ENCODE measurements around the gene ZC3H12D.

ZC3H12D gene

DNA sequence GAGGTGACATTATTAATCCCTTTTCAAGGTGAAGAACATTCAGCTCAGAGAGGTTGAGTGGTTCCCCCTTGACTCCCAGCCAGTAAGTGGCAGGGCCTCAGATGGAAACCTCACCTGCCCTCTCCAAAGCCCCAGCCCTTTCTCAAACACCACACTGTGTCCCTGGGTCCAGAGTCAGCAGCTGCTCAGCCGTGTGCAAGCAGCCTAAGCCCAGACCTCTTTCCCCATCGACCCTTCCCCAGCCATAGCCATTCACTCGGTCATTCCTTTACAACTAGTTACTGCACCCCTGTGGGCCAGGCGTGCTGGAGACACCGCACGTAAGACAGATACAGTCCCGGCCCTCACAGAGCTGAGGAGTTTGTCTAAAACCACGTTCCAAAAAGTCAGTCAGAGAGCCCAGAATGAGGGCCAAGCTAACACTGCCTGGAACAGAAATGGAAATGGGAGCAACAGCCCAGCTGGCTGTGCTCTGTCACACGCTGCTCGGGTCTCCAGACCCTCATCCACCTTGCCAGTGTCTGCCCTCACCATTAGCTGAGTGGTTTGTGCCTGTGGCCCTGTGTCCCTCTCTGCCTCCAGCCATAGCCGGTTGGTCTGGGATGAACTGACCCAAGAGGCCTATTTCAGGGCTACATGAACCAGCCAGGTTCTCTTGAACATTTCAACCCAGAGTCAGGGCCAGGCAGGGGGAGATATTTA, 29.6 kb downstream of the ZC3H12D start:
- ATAC-seq: peak; percentile 4
- TF ChIP-seq TCF4 (CRISPR knock-in tag; IDR thresholded peaks at IDR 0.05; ENCODE audit: borderline replicate concordance) (no peak), ZNF8 (CRISPR knock-in tag; IDR thresholded peaks at IDR 0.05) (no peak), SNAI2 (CRISPR knock-in tag; IDR thresholded peaks at IDR 0.05) (no peak), BACH2 (CRISPR knock-in tag; IDR thresholded peaks at IDR 0.05; ENCODE audit: borderline replicate concordance) (no peak), PPARA (CRISPR knock-in tag; IDR thresholded peaks at IDR 0.05; ENCODE audit: borderline replicate concordance) (no peak), ZNF565 (CRISPR knock-in tag; conservative IDR thresholded peaks at IDR 0.05; ENCODE audit: low read depth) (no peak), CSRNP3 (CRISPR knock-in tag; IDR thresholded peaks at IDR 0.05) (no peak), ESRRG (CRISPR knock-in tag; IDR thresholded peaks at IDR 0.05) (no peak), TOX (CRISPR knock-in tag; IDR thresholded peaks at IDR 0.05; ENCODE audit: borderline replicate concordance) (no peak), POU6F1 (CRISPR knock-in tag; IDR thresholded peaks at IDR 0.05; ENCODE audit: borderline replicate concordance, low read depth) (no peak)
- TF ChIP-seq, protein P1, sequence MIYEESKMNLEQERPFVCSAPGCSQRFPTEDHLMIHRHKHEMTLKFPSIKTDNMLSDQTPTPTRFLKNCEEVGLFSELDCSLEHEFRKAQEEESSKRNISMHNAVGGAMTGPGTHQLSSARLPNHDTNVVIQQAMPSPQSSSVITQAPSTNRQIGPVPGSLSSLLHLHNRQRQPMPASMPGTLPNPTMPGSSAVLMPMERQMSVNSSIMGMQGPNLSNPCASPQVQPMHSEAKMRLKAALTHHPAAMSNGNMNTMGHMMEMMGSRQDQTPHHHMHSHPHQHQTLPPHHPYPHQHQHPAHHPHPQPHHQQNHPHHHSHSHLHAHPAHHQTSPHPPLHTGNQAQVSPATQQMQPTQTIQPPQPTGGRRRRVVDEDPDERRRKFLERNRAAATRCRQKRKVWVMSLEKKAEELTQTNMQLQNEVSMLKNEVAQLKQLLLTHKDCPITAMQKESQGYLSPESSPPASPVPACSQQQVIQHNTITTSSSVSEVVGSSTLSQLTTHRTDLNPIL (CRISPR knock-in tag; IDR thresholded peaks at IDR 0.05; ENCODE audit: low read depth): no peak

DNA sequence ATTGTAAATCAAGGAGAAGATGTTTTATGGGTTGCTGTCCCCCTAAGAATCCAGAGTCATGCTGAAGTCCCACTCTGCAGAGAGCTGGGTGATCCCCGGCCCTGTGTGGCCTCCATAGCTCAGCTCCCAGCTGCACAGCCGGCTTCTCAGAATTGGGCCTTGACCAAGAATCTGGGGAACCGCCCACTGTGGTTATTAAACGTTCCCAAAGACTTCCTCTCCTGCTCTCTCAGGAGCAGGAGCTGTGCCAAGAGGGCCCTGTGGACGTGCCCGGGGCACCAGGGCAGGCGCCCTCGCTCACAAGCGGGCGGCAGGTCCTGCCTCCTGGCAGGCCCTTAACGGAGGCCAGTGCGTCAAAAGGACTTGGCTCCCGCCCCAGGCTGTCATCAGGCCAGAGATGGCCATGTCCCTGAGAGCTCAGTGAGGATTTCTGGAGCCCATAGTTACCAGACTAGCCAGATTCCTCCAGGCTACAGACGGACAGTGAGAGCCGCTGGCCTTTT, 30.4 kb downstream of the ZC3H12D start:
- ATAC-seq: peak; percentile 92
- TF ChIP-seq ZFP3 (CRISPR knock-in tag; IDR thresholded peaks at IDR 0.05): 0 out of 2 replicates have a peak, but pooled peaks have one; percentile 18
- TF ChIP-seq SNAI2 (CRISPR knock-in tag; IDR thresholded peaks at IDR 0.05): 0 out of 2 replicates have a peak, but pooled peaks have one; percentile 60
- TF ChIP-seq ZNF8 (CRISPR knock-in tag; IDR thresholded peaks at IDR 0.05): no peak
- TF ChIP-seq TSHZ2 (CRISPR knock-in tag; IDR thresholded peaks at IDR 0.05): 0 out of 2 replicates have a peak, but pooled peaks have one; percentile 25
- TF ChIP-seq ESRRG (CRISPR knock-in tag; IDR thresholded peaks at IDR 0.05): no peak
- TF ChIP-seq RARB (CRISPR knock-in tag; IDR thresholded peaks at IDR 0.05): no peak
- TF ChIP-seq ISL1 (CRISPR knock-in tag; IDR thresholded peaks at IDR 0.05): peak; percentile 39; the same call in 1 of the 2 replicates
- TF ChIP-seq ARNTL (CRISPR knock-in tag; IDR thresholded peaks at IDR 0.05; ENCODE audit: borderline replicate concordance, low read depth): no peak
- TF ChIP-seq OSR1 (CRISPR knock-in tag; IDR thresholded peaks at IDR 0.05): no peak
- no peak for TF ChIP-seq PPARA (CRISPR knock-in tag; IDR thresholded peaks at IDR 0.05; ENCODE audit: borderline replicate concordance)
- no peak for TF ChIP-seq CSRNP3 (CRISPR knock-in tag; IDR thresholded peaks at IDR 0.05)

DNA sequence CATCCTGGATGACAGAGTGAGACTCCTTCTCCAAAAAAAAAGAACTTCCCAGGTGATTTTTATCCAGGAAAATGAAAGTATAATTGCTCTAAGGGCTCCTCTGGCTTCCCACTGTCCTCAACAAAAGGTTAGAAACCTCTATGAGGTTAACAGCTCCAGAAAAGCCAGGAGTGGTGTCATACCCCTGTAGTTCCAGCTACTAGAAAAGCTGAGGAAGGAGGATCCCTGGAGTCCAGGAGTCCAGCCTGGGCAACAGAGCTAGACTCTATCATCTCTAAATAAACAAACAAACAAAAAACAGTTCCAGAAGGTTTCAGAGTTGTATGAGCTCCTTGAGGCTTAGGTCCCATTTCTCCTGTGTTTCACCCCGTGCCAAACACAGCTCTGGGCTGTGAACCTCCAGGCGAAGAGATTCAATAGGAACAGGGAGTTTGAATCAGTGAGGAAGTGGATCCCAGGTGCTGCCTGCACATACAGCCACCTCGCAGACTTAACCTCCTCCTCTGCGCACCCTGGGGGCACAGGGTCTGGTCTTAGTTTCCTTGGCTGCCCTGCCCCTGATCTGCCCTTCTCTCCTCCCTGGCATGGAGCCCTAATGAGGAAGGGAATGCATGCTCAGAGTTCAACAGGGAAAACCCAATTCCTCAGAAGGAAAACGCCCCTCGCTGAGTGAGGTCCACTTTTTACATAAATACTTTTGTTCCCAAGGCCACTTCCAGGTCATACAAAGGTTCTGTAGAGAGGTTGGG, 31.0 kb downstream of the ZC3H12D start:
- ATAC-seq: peak; percentile 6
- no peak for TF ChIP-seq TSHZ2 (CRISPR knock-in tag; IDR thresholded peaks at IDR 0.05)
- TF ChIP-seq TCF4 (CRISPR knock-in tag; IDR thresholded peaks at IDR 0.05; ENCODE audit: borderline replicate concordance): no peak
- TF ChIP-seq ESRRG (CRISPR knock-in tag; IDR thresholded peaks at IDR 0.05): no peak
- no peak for TF ChIP-seq OSR1 (CRISPR knock-in tag; IDR thresholded peaks at IDR 0.05)
- no peak for TF ChIP-seq RARB (CRISPR knock-in tag; IDR thresholded peaks at IDR 0.05)
- no peak for TF ChIP-seq ZNF70 (CRISPR knock-in tag; IDR thresholded peaks at IDR 0.05)
- TF ChIP-seq PPARA (CRISPR knock-in tag; IDR thresholded peaks at IDR 0.05; ENCODE audit: borderline replicate concordance): no peak
- TF ChIP-seq ZC3H10 (CRISPR knock-in tag; IDR thresholded peaks at IDR 0.05): no peak
- no peak for TF ChIP-seq GLIS3 (CRISPR knock-in tag; IDR thresholded peaks at IDR 0.05)
- no peak for TF ChIP-seq TOX (CRISPR knock-in tag; IDR thresholded peaks at IDR 0.05; ENCODE audit: borderline replicate concordance)
- TF ChIP-seq ZNF565 (CRISPR knock-in tag; conservative IDR thresholded peaks at IDR 0.05; ENCODE audit: low read depth): no peak
- no peak for TF ChIP-seq CSDC2 (CRISPR knock-in tag; IDR thresholded peaks at IDR 0.05)
- no peak for TF ChIP-seq ISL1 (CRISPR knock-in tag; IDR thresholded peaks at IDR 0.05)

Measured in SK-N-SH treated with all-trans-retinoic acid at 6 μM for 48 hours (cell line).